IPS DF 6.9 (cell line): ENCODE results near the gene COX6B2.

Experiments used
- DNase-seq: peaks from one replicate; pipeline ENCODE4 v3.0.0-alpha.2; 2013; ENCODE audit warnings: low read depth, low spot score
- H3K27ac ChIP-seq: one replicate; pipeline ENCODE4 v1.5.1; 2013; ENCODE audit warnings: low read length, control low read depth
- H3K27me3 ChIP-seq: 2 replicates; pipeline ENCODE4 v1.6.1; 2013; ENCODE audit warnings: mild to moderate bottlenecking, low read length; ENCODE audit not compliant: control insufficient read depth, insufficient read depth
- H3K36me3 ChIP-seq: 2 replicates; pipeline ENCODE4 v1.6.1; 2013; ENCODE audit warnings: low read length; ENCODE audit not compliant: control insufficient read depth, insufficient read depth
- H3K4me1 ChIP-seq: 2 replicates; pipeline ENCODE4 v1.6.1; 2013; ENCODE audit warnings: low read length; ENCODE audit not compliant: control insufficient read depth, insufficient read depth
- H3K4me3 ChIP-seq: 2 replicates; pipeline ENCODE4 v1.5.1; 2013; ENCODE audit warnings: mild to moderate bottlenecking, low read length
- H3K9me3 ChIP-seq: 2 replicates; pipeline ENCODE4 v1.6.1; 2013; ENCODE audit warnings: low read length, inconsistent platforms; ENCODE audit not compliant: control insufficient read depth, insufficient read depth
- WGBS: extraction: QIAGEN DNeasy Blood & Tissue Kit; methylation state at CpG from one replicate; pipeline ENCODE4 v1.1.7; 2013; ENCODE audit warnings: mixed read lengths, missing lambda C conversion rate; ENCODE audit not compliant: insufficient read length, insufficient coverage; 5-methylcytosine and 5-hydroxymethylcytosine counted together

COX6B2 gene

DNA sequence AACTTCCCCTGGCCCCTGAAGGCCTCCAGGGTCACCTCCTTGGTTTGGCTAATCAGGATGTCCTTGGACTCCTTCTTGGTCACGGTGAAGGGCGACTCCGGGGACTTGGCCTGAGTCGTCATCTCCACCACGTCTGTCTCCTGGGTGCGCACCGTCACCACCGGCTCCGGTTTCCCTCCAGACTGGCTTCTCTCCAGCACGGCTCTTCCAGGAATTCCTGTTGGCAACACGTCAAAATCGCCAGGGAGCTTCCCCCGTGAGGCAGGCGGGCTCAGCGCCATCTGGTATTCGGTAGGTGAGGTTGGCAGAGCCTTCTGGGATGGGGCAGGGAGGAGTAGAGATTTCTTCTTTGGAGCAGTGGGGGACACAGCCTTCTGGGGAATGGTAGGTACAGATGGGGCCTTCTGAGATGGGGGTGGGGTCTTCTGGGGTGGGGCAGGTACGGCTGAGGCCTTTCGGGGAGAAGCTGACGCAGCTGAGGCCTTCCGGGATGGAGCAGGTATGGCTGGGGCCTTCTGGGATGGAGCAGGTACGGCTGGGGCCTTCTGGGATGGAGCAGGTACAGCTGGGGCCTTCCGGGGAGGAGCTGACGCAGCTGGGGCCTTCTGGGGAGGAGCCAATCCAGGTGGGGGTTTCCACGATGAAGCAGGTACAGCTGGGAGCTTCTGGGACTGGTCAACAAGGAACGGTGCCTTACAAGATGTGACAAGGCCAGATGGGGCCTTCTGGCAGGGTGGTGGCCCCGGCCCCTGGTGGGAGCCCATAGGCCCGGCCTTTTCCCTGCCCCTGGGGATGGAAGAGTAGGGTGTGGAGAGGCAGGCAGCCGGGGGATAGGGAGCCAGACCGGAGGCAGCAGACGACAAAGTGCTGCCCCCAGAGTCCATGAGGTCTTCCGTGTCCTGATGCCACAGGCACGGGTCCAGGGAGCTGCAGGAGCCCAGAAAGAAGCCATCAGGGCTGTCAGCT lies 4.7 kb upstream of the COX6B2 start:
- H3K4me1 ChIP-seq, result 0 out of 2 replicates have a peak, but pooled peaks cover 2% of the 10 kb centered on the region
- DNase-seq, result no peak
- H3K27ac ChIP-seq, result no peak overlapping the region
- WGBS, result no CpG with 5 or more reads among the region's 32 CpGs
- no peaks in the 10 kb centered on the region for H3K9me3 ChIP-seq
- peaks cover 2% of the 10 kb centered on the region; the same call in 1 of the 2 replicates for H3K27me3 ChIP-seq
- H3K36me3 ChIP-seq, result no peaks in the 10 kb centered on the region
- H3K4me3 ChIP-seq, result no peak overlapping the region

DNA sequence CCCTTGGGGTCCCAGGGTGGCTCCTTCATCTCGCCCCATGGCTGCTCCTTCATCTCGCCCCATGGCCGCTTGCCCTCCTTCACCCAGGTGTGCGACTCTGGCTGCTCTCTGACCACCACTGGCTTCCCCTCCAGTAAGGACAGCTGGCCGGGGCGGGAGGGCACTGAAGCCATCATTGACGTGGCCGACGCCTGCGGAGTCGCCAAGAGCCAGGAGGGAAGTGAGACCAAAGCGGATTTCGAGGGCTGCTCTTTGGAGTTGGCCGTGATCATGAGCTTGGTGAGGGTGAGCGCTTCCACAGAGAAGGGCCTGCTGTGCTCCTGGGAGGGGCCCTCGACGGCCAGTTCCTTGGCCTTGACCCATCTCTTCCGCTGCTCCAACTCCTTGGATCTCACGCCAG lies 4.0 kb upstream of the COX6B2 start:
- no CpG with 5 or more reads among the region's 19 CpGs for whole genome bisulfite sequencing
- Histone ChIP-seq H3K27ac (no peak overlapping the region), H3K36me3 (no peaks in the 10 kb centered on the region), H3K4me3 (no peak overlapping the region), H3K4me1 (0 out of 2 replicates have a peak, but pooled peaks cover 2% of the 10 kb centered on the region), H3K9me3 (no peaks in the 10 kb centered on the region), H3K27me3 (peaks cover 2% of the 10 kb centered on the region; the same call in 1 of the 2 replicates)
- no peak for DNase-seq

DNA sequence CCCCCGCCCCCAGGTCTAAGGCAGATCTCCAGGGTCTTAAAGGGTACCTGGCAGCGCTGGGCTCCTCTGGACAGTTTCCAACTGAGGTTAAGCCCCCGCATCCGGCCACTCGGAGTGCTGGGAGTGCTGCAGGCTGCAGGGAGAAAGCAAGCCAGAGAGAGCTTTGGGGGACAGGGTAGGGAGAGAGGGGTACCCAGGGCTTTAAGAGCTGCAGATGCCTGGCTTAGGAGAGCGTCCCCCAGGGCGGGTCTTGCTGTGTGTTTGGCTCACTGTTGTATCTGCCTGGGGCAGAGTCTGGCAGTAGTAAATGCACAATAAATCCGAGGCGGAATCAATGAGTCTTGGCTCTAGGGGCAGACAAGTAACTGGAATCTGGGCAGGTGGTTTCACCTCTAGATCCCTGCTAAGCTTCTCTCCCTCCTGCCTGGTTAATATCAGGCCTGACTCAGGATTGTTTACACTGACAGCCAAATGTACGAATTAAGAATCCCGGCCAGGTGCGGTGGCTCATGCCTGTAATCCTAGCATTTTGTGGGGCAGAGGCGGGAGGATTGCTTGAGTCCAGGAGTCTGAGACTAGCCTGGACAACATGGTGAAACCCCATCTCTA lies 798 bp upstream of the COX6B2 start:
- Histone ChIP-seq H3K4me1 (peaks cover 3% of the 10 kb centered on the region), H3K36me3 (no peaks in the 10 kb centered on the region), H3K9me3 (no peaks in the 10 kb centered on the region), H3K27me3 (peaks cover 7% of the 10 kb centered on the region; the same call in 1 of the 2 replicates), H3K4me3 (no peak overlapping the region), H3K27ac (no peak overlapping the region)
- DNase-seq, result no peak
- no CpG with 5 or more reads among the region's 13 CpGs for WGBS

DNA sequence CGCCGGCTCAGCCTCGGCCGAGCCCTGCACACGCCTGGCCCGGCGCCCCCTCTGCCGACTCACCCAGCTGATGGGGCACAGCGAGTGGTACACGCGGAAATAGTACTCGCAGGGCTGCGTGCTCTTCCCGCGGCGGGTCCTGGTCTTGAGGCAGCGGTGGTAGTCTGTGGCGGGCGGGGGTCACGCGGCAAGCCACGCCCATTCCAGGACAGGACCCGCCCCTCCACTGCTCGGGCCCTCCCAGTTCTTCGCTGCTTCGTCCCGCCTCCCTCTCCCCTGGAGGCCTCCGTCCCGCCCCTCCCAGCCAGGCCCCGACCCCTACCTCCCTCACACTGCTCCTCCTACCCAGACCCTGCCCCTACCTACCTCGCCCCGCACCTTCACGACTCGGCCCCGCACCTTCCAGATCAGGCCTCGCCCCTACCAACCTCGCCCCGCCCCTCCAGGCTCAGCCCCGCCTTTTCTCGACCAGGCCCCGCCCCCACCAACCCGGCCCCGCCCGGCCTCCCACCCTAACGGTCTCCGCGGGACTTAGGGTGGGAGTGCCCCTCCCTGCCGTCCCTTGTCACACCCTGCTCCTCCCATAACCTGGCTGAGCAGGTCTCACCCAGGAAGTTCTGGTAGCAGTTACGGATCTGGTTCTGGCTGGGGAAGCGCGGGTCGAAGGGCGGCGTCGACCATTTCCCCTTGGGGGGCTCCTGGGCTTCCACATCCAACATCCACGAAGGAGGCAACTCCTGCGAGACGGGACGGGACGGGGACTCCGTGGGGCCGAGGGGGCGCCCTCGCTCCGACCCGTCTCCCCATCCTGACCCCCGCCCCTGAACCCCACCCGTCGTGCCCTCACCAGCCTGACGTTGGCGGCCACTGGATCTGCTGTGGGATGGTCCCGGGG lies 469 bp downstream of the COX6B2 start:
- H3K27me3 ChIP-seq, result peaks cover 7% of the 10 kb centered on the region; the same call in 1 of the 2 replicates
- H3K4me1 ChIP-seq, result peaks cover 4% of the 10 kb centered on the region
- peak overlapping the region; percentile 55; the same call in 1 of the 2 replicates for H3K4me3 ChIP-seq
- H3K27ac ChIP-seq, result no peak overlapping the region
- DNase-seq, result no peak
- no peaks in the 10 kb centered on the region for H3K36me3 ChIP-seq
- WGBS, result no CpG with 5 or more reads among the region's 72 CpGs
- H3K9me3 ChIP-seq, result no peaks in the 10 kb centered on the region

DNA sequence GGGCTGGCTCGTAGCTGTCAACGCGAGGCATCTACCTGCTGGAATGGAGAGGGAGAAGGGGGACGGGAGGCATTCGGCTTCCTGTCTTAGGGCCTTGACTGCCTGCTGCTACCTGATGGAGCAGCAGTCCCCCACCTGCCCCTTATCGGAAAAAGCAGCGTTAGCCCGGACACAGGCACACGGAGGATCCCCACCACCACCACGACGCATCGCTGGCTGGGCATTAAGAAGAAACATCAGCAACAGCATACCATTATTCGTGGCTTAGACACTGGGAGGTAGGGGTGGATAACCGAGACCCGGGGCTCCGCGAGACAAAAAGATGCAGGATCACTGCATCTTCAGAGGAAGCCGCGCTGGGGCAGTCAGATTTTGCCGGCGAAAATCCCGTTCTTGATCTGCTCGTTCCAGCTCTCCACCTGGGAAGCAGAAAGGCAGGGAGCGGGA lies 1.1 kb downstream of the COX6B2 start:
- Histone ChIP-seq H3K36me3 (no peaks in the 10 kb centered on the region), H3K4me3 (peak overlapping the region; percentile 55; the same call in 1 of the 2 replicates), H3K9me3 (no peaks in the 10 kb centered on the region), H3K27ac (no peak overlapping the region), H3K27me3 (peaks cover 7% of the 10 kb centered on the region; the same call in 1 of the 2 replicates), H3K4me1 (peaks cover 7% of the 10 kb centered on the region)
- DNase-seq, result no peak
- WGBS, result no CpG with 5 or more reads among the region's 24 CpGs

DNA sequence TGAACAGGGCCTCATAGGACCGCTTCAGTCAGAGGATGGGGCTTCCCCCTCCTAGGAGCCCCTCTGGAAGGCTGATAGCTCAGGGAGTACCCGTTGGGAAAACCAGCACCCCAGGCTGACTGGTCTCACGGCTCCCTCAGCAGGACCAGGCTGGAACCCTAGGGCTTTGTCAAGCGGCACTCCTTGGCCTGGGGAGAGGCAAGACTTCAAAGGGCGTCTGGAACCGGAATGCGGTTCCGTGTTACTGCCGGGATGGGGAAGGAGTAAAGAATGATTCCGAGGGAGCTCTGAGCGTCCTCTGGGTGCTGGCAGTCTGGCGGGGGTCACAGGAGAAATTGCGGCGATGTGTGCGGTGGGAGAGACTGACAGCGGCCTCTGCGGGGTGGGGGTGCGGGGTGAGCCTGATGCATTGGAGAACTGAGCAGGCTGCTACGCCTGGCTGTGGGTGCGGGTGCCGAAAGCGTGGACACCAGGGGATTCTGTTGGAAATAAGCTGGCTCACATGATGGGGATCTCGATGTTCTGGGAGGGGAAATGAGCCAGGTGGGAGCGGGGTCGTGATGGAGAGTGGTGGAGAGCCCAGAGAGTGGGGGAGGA lies 1.9 kb downstream of the COX6B2 start:
- no peaks in the 10 kb centered on the region for H3K9me3 ChIP-seq
- WGBS, result no CpG with 5 or more reads among the region's 25 CpGs
- peaks cover 12% of the 10 kb centered on the region for H3K4me1 ChIP-seq
- no peak overlapping the region for H3K27ac ChIP-seq
- peaks cover 7% of the 10 kb centered on the region; the same call in 1 of the 2 replicates for H3K27me3 ChIP-seq
- no peak for DNase-seq
- H3K4me3 ChIP-seq, result no peak overlapping the region
- H3K36me3 ChIP-seq, result no peaks in the 10 kb centered on the region; the same call in 1 of the 2 replicates

DNA sequence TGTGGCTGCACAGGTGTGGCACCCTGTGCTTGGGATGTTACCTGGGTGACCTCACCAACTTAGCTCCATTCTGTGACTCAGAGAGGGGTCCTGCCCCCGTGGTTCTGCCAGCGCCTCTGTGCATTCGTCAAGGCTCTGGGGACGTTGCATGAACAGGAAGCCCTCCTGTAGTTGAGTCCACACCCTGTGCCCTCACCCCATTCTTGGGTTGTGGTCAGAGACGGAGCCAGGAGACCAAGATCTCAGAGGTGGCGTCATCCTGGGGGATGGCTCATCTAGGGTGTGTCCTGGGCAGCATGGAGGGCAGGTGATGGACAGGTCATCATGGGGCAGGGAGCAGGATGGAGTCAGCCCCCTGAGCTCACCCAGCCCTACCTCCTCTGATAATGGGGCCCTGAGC lies 2.5 kb downstream of the COX6B2 start:
- H3K27me3 ChIP-seq, result peaks cover 7% of the 10 kb centered on the region; the same call in 1 of the 2 replicates
- H3K4me3 ChIP-seq, result no peak overlapping the region
- no CpG with 5 or more reads among the region's 6 CpGs for WGBS
- no peak for DNase-seq
- no peak overlapping the region for H3K27ac ChIP-seq
- peaks cover 5% of the 10 kb centered on the region for H3K36me3 ChIP-seq
- no peaks in the 10 kb centered on the region for H3K9me3 ChIP-seq
- H3K4me1 ChIP-seq, result peaks cover 16% of the 10 kb centered on the region

GRCh38 chr19:55350620-55351315 lies 3.8 kb downstream of the COX6B2 start:
- Histone ChIP-seq H3K9me3 (no peaks in the 10 kb centered on the region), H3K4me3 (no peak overlapping the region), H3K4me1 (peaks cover 16% of the 10 kb centered on the region), H3K27ac (no peak overlapping the region), H3K27me3 (peaks cover 7% of the 10 kb centered on the region; the same call in 1 of the 2 replicates), H3K36me3 (peaks cover 8% of the 10 kb centered on the region)
- no peak for DNase-seq
- no CpG with 5 or more reads among the region's 11 CpGs for WGBS

DNA sequence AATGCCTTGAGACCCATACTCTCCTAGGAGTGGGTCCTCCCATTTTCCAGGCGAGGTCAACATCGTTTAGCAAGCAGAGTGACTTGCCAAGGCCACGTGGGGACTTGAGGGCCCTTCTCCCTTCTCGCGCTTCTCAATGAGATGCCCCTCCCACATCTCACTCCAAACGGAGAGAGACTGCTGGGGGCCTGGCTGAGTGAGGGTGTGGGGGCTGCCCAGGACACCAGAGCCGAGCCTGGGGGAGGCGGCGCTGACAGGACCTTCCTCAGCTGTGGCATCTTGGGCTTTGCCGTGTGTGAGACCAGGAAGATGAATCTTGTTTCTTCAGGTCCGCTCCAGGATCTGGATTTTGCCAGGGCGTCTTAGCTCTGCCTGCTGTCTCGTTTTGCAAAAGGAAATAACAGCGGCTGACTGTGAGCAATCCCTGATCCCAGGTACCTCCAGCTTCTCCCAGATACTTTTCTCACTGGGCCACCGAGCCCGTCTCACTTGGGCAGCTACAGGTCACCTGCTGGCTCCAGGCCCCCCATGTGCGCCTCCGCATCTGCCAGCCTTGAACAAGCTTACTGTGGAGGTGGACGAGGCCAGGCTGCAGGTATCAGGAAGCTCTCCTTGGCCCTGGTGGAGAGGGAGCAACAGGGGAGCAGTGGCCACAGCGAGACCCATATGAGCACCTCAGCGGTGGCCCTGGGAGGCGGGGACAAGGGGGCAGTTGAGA lies 6.0 kb downstream of the COX6B2 start:
- Histone ChIP-seq H3K9me3 (no peaks in the 10 kb centered on the region), H3K27ac (peak overlapping the region; percentile 56), H3K36me3 (peaks cover 12% of the 10 kb centered on the region), H3K4me1 (peaks cover 16% of the 10 kb centered on the region), H3K27me3 (peaks cover 5% of the 10 kb centered on the region; the same call in 1 of the 2 replicates), H3K4me3 (no peak overlapping the region)
- DNase-seq, result no peak
- WGBS, result no CpG with 5 or more reads among the region's 22 CpGs
